Measurements from ENCODE around the gene PSAPL1. TPM values are rescaled to one million over a fixed set of nuclear protein-coding genes. Genes with fewer than 3 reads are reported as not detected.

Gene PSAPL1
- total RNA-seq, 1 experiment from 2014 or later: not detected

DNA sequence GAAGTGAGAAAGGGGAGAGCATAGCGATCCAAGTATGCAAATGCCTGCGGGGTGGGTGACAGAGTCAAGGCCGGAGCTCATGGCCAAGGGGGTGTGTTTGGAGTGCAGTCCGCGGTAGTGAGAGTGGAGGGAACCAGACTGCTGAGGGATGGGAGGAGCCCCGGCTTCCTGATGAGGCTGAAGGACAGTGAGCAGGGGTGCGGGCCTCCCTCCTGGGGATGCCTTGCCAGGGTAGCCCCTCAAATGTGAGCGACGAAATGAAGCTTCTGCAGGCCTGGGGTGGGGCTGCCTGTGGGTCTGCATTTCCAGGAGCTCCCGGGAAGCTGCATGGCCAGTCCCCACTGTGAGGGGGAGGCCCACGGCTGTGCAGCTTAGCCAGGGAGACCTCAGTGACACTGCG, 45.0 kb downstream of the PSAPL1 start:
- Mint-ChIP-seq H3K27ac (peak overlapping the region; percentile 50; the same call in 1 of the 2 replicates), H3K4me3 (no peak overlapping the region), H3K36me3 (no peaks in the 10 kb centered on the region), H3K4me1 (peaks cover 3% of the 10 kb centered on the region; the same call in 1 of the 2 replicates), H3K27me3 (ENCODE audit: low read depth) (no peaks in the 10 kb centered on the region), H3K9me3 (peaks cover 15% of the 10 kb centered on the region)
- CTCF ChIA-PET: interaction anchor here (0.6 to 1.1 kb wide), 2 partner anchors 29 to 72 kb away, joined by 3 to 4 read pairs; no protein-coding TSS in a partner anchor
- TF ChIP-seq, protein P1, sequence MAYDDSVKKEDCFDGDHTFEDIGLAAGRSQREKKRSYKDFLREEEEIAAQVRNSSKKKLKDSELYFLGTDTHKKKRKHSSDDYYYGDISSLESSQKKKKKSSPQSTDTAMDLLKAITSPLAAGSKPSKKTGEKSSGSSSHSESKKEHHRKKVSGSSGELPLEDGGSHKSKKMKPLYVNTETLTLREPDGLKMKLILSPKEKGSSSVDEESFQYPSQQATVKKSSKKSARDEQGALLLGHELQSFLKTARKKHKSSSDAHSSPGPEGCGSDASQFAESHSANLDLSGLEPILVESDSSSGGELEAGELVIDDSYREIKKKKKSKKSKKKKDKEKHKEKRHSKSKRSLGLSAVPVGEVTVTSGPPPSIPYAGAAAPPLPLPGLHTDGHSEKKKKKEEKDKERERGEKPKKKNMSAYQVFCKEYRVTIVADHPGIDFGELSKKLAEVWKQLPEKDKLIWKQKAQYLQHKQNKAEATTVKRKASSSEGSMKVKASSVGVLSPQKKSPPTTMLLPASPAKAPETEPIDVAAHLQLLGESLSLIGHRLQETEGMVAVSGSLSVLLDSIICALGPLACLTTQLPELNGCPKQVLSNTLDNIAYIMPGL (CRISPR knock-in tag; IDR thresholded peaks at IDR 0.05): no peak
- TF ChIP-seq, protein P2, sequence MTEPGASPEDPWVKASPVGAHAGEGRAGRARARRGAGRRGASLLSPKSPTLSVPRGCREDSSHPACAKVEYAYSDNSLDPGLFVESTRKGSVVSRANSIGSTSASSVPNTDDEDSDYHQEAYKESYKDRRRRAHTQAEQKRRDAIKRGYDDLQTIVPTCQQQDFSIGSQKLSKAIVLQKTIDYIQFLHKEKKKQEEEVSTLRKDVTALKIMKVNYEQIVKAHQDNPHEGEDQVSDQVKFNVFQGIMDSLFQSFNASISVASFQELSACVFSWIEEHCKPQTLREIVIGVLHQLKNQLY (CRISPR knock-in tag; IDR thresholded peaks at IDR 0.05): no peak
- TF ChIP-seq, protein P3, sequence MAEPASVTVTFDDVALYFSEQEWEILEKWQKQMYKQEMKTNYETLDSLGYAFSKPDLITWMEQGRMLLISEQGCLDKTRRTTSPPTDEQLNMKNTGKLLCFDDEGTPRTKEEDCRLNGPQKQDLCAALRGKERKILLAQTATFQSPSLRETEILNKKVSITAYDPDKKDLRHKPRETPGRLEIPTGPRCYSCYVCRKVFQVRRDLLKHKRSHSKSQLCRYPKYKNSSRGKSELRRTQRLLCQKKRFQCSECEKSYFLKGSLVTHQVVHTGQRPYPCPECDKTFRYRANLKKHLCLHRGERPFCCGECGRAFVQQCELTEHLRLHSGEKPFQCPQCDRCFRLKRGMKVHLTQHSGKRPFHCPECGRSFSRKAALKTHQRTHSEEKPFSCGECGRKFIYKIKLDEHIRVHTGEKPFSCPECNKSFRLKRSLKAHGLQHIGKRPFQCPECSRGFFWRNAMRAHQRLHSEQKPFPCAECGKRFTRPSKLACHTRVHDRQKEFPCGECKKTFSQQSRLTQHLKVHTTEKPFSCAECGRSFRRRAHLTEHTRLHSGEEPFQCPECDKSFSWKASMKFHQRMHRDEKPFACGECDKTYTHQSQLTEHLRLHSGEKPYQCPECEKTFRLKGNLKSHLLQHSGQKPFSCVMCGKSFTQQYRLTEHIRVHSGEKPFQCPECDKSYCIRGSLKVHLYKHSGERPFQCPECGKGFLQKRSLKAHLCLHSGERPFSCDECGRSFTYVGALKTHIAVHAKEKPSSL (CRISPR knock-in tag; conservative IDR thresholded peaks at IDR 0.05): no peak
- TF ChIP-seq ESRRA (CRISPR knock-in tag; IDR thresholded peaks at IDR 0.05; ENCODE audit: borderline replicate concordance) (no peak), NFATC4 (CRISPR knock-in tag; IDR thresholded peaks at IDR 0.05) (no peak), HMGA2 (CRISPR knock-in tag; IDR thresholded peaks at IDR 0.05) (no peak), ZBTB21 (CRISPR knock-in tag; IDR thresholded peaks at IDR 0.05; ENCODE audit: borderline replicate concordance) (no peak), NR1H2 (CRISPR knock-in tag; IDR thresholded peaks at IDR 0.05) (no peak), NR3C1 (CRISPR knock-in tag; conservative IDR thresholded peaks at IDR 0.05; ENCODE audit: low read depth) (no peak), JAZF1 (CRISPR knock-in tag; IDR thresholded peaks at IDR 0.05) (no peak), ETV6 (CRISPR knock-in tag; IDR thresholded peaks at IDR 0.05) (no peak)
- TF ChIP-seq, protein P4, sequence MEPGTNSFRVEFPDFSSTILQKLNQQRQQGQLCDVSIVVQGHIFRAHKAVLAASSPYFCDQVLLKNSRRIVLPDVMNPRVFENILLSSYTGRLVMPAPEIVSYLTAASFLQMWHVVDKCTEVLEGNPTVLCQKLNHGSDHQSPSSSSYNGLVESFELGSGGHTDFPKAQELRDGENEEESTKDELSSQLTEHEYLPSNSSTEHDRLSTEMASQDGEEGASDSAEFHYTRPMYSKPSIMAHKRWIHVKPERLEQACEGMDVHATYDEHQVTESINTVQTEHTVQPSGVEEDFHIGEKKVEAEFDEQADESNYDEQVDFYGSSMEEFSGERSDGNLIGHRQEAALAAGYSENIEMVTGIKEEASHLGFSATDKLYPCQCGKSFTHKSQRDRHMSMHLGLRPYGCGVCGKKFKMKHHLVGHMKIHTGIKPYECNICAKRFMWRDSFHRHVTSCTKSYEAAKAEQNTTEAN (CRISPR knock-in tag; IDR thresholded peaks at IDR 0.05): no peak
- TF ChIP-seq, protein P5, sequence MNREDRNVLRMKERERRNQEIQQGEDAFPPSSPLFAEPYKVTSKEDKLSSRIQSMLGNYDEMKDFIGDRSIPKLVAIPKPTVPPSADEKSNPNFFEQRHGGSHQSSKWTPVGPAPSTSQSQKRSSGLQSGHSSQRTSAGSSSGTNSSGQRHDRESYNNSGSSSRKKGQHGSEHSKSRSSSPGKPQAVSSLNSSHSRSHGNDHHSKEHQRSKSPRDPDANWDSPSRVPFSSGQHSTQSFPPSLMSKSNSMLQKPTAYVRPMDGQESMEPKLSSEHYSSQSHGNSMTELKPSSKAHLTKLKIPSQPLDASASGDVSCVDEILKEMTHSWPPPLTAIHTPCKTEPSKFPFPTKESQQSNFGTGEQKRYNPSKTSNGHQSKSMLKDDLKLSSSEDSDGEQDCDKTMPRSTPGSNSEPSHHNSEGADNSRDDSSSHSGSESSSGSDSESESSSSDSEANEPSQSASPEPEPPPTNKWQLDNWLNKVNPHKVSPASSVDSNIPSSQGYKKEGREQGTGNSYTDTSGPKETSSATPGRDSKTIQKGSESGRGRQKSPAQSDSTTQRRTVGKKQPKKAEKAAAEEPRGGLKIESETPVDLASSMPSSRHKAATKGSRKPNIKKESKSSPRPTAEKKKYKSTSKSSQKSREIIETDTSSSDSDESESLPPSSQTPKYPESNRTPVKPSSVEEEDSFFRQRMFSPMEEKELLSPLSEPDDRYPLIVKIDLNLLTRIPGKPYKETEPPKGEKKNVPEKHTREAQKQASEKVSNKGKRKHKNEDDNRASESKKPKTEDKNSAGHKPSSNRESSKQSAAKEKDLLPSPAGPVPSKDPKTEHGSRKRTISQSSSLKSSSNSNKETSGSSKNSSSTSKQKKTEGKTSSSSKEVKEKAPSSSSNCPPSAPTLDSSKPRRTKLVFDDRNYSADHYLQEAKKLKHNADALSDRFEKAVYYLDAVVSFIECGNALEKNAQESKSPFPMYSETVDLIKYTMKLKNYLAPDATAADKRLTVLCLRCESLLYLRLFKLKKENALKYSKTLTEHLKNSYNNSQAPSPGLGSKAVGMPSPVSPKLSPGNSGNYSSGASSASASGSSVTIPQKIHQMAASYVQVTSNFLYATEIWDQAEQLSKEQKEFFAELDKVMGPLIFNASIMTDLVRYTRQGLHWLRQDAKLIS (CRISPR knock-in tag; IDR thresholded peaks at IDR 0.05; ENCODE audit: borderline replicate concordance): no peak
- TF ChIP-seq, protein P6, sequence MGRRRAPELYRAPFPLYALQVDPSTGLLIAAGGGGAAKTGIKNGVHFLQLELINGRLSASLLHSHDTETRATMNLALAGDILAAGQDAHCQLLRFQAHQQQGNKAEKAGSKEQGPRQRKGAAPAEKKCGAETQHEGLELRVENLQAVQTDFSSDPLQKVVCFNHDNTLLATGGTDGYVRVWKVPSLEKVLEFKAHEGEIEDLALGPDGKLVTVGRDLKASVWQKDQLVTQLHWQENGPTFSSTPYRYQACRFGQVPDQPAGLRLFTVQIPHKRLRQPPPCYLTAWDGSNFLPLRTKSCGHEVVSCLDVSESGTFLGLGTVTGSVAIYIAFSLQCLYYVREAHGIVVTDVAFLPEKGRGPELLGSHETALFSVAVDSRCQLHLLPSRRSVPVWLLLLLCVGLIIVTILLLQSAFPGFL (CRISPR knock-in tag; IDR thresholded peaks at IDR 0.05; ENCODE audit: borderline replicate concordance): no peak
- POLR2A ChIA-PET: no interaction called here
- DNase-seq (ENCODE audit: low spot score): no peak
- no peak for ATAC-seq
